HEK293 (cell line): ENCODE data around the gene PHPT1.

Experiments
- CTCF ChIP-seq: fragments of 450-650 bp; formaldehyde crosslinking; IDR thresholded peaks from 2 replicates; pipeline ENCODE4 v1.5.1; 2016; ENCODE audit warnings: missing biosample characterization, missing genetic modification characterization
- REPIN1 ChIP-seq: fragments of 450-650 bp; formaldehyde crosslinking; IDR thresholded peaks from 2 replicates; pipeline ENCODE4 v1.5.1; 2017; ENCODE audit warnings: missing biosample characterization, missing genetic modification characterization, low read depth
- TCF7L2 ChIP-seq: IDR thresholded peaks from 2 replicates; pipeline ENCODE4 v1.6.1; 2011; ENCODE audit warnings: low read depth, mild to moderate bottlenecking, inconsistent platforms, low read length, moderate library complexity, borderline replicate concordance
- ZNF140 ChIP-seq: fragments of 450-650 bp; formaldehyde crosslinking; IDR thresholded peaks from 2 replicates; pipeline ENCODE4 v1.5.1; 2016; ENCODE audit warnings: missing biosample characterization, missing genetic modification characterization
- ZNF146 ChIP-seq: fragments of 450-650 bp; formaldehyde crosslinking; IDR thresholded peaks from 2 replicates; pipeline ENCODE4 v1.5.1; 2016; ENCODE audit warnings: missing biosample characterization, missing genetic modification characterization
- ZNF426 ChIP-seq: fragments of 450-650 bp; formaldehyde crosslinking; IDR thresholded peaks from 2 replicates; pipeline ENCODE4 v1.5.1; 2017; ENCODE audit warnings: missing biosample characterization, missing genetic modification characterization, mild to moderate bottlenecking, inconsistent platforms, moderate library complexity
- ZNF580 ChIP-seq: fragments of 450-650 bp; formaldehyde crosslinking; IDR thresholded peaks from 2 replicates; pipeline ENCODE4 v1.5.1; 2016; ENCODE audit warnings: missing biosample characterization, missing genetic modification characterization
- ZNF792 ChIP-seq: fragments of 450-650 bp; formaldehyde crosslinking; IDR thresholded peaks from 2 replicates; pipeline ENCODE4 v1.5.1; 2016; ENCODE audit warnings: missing biosample characterization, missing genetic modification characterization
- ZSCAN18 ChIP-seq: fragments of 450-650 bp; formaldehyde crosslinking; IDR thresholded peaks from 2 replicates; pipeline ENCODE4 v1.5.1; 2016; ENCODE audit warnings: missing biosample characterization, missing genetic modification characterization

- TF ChIP-seq ZNF140 (tag by site-specific recombination) (no peak), ZNF792 (tag by site-specific recombination) (no peak), ZNF146 (tag by site-specific recombination) (no peak), CTCF (tag by site-specific recombination) (no peak), ZSCAN18 (tag by site-specific recombination) (no peak), REPIN1 (tag by site-specific recombination) (no peak), ZNF426 (no peak), ZNF580 (tag by site-specific recombination) (no peak), TCF7L2 (no peak)
These were observed 5.1 kb downstream of the PHPT1 start for GRCh38 chr9:136854113-136854841.
